ENCODE results near the gene SNX6. TPM values are rescaled to one million over a fixed set of nuclear protein-coding genes. Genes with fewer than 3 reads are reported as not detected.

The SNX6 gene
- total RNA-seq, 1 donor from 2014 or later, result 62.5 TPM

GRCh38 chr14:34671716-34672115 lies 41.8 kb upstream of the SNX6 start:
- DNase-seq (ENCODE audit: low spot score in 2 of 2, unreplicated experiment in 2 of 2), result no peak
- Mint-ChIP-seq H3K4me1 (no peaks in the 10 kb centered on the region), H3K27ac (no peak overlapping the region), H3K9me3 (no peaks in the 10 kb centered on the region), H3K27me3 (ENCODE audit: low read depth) (no peaks in the 10 kb centered on the region), H3K4me3 (no peak overlapping the region), H3K36me3 (no peaks in the 10 kb centered on the region)
- TF ChIP-seq, protein P1, sequence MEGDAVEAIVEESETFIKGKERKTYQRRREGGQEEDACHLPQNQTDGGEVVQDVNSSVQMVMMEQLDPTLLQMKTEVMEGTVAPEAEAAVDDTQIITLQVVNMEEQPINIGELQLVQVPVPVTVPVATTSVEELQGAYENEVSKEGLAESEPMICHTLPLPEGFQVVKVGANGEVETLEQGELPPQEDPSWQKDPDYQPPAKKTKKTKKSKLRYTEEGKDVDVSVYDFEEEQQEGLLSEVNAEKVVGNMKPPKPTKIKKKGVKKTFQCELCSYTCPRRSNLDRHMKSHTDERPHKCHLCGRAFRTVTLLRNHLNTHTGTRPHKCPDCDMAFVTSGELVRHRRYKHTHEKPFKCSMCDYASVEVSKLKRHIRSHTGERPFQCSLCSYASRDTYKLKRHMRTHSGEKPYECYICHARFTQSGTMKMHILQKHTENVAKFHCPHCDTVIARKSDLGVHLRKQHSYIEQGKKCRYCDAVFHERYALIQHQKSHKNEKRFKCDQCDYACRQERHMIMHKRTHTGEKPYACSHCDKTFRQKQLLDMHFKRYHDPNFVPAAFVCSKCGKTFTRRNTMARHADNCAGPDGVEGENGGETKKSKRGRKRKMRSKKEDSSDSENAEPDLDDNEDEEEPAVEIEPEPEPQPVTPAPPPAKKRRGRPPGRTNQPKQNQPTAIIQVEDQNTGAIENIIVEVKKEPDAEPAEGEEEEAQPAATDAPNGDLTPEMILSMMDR (IDR thresholded peaks at IDR 0.05; ENCODE audit: unreplicated experiment), result no peak

GRCh38 chr14:34668111-34668510 lies 38.2 kb upstream of the SNX6 start:
- TF ChIP-seq, protein P1 (IDR thresholded peaks at IDR 0.05; ENCODE audit: unreplicated experiment), result no peak
- Mint-ChIP-seq H3K27me3 (ENCODE audit: low read depth) (no peaks in the 10 kb centered on the region), H3K9me3 (no peaks in the 10 kb centered on the region), H3K4me3 (no peak overlapping the region), H3K27ac (no peak overlapping the region), H3K36me3 (no peaks in the 10 kb centered on the region), H3K4me1 (peaks cover 13% of the 10 kb centered on the region)
- no peak for DNase-seq (ENCODE audit: low spot score in 2 of 2, unreplicated experiment in 2 of 2)

GRCh38 chr14:34667007-34667406 lies 37.1 kb upstream of the SNX6 start:
- H3K27me3 Mint-ChIP-seq (ENCODE audit: low read depth), result no peaks in the 10 kb centered on the region
- no peak for DNase-seq (ENCODE audit: low spot score in 2 of 2, unreplicated experiment in 2 of 2)
- no peak overlapping the region for H3K27ac Mint-ChIP-seq
- no peaks in the 10 kb centered on the region for H3K9me3 Mint-ChIP-seq
- H3K4me3 Mint-ChIP-seq, result no peak overlapping the region
- peaks cover 13% of the 10 kb centered on the region for H3K4me1 Mint-ChIP-seq
- TF ChIP-seq, protein P1 (IDR thresholded peaks at IDR 0.05; ENCODE audit: unreplicated experiment), result no peak
- no peaks in the 10 kb centered on the region for H3K36me3 Mint-ChIP-seq

GRCh38 chr14:34665785-34666435 lies 36.0 kb upstream of the SNX6 start:
- Mint-ChIP-seq H3K36me3 (no peaks in the 10 kb centered on the region), H3K4me1 (peaks cover 13% of the 10 kb centered on the region), H3K4me3 (no peak overlapping the region), H3K27ac (peak overlapping the region; percentile 87), H3K27me3 (ENCODE audit: low read depth) (no peaks in the 10 kb centered on the region), H3K9me3 (peaks cover 2% of the 10 kb centered on the region)
- TF ChIP-seq, protein P1 (IDR thresholded peaks at IDR 0.05; ENCODE audit: unreplicated experiment), result no peak
- DNase-seq (ENCODE audit: low spot score in 2 of 2, unreplicated experiment in 2 of 2), result peak; percentile 25 to 41

DNA sequence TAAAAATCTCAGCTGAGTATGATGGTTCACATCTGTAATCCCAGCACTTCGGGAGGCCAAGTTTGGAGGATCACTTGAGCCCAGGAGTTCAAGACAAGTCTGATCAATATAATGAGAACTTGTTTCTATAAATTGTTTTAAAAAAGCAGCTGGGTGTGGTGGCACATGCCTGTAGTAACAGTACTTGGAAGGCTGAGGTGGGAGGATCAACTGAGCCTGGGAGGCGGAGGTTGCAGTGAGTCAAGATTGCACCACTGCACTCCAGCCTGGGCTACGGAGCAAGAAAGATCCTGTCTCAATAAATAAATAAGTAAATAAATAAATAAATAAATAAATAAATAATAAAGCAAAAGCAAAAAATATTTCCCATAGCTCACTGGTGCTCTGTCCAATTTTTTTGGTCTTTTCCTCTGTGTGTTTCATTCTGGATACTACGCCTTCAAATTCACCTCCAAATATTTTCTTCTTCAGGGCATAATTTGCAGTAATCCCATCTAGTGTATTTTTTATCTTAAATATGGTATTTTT lies 32.7 kb upstream of the SNX6 start:
- Mint-ChIP-seq H3K4me1 (peaks cover 20% of the 10 kb centered on the region), H3K27me3 (ENCODE audit: low read depth) (no peaks in the 10 kb centered on the region), H3K27ac (no peak overlapping the region), H3K4me3 (no peak overlapping the region), H3K36me3 (no peaks in the 10 kb centered on the region), H3K9me3 (peaks cover 7% of the 10 kb centered on the region)
- TF ChIP-seq, protein P1 (IDR thresholded peaks at IDR 0.05; ENCODE audit: unreplicated experiment), result no peak
- DNase-seq (ENCODE audit: low spot score in 2 of 2, unreplicated experiment in 2 of 2), result no peak

All from mesothelial cell of epicardium (in vitro differentiated cells).